Body of pancreas (tissue), 4 donors: ENCODE measurements around the gene SPEF2. TPM values are rescaled to one million over a fixed set of nuclear protein-coding genes. Genes with fewer than 3 reads are reported as not detected.
A peak's percentile ranks its signal among the peaks of the same experiment; 100 is the strongest.

Experiments used
- ATAC-seq: fragments of 150-250 bp; one replicate; pipeline ENCODE4 v1.9.1; 2016
- DNase-seq, 4 donors: peaks; one replicate each; pipeline ENCODE4 v3.0.0-alpha.2; 2019
- H3K27ac ChIP-seq, 4 donors: fragments of 200-600 bp; sonication (generic); 1 replicate in 3 of 4; 2 replicates in 1 of 4; pipeline versions ENCODE4 v1.5.1 to v1.6.1; 2016 to 2019; ENCODE audit warnings: mild to moderate bottlenecking in 1 of 4, mixed read lengths in 1 of 4, moderate library complexity in 1 of 4
- H3K27me3 ChIP-seq, 2 donors: fragments of 200-600 bp; sonication (generic); one replicate each; pipeline ENCODE4 v1.6.0; 2016; ENCODE audit warnings: mild to moderate bottlenecking in 1 of 2
- H3K36me3 ChIP-seq, 2 donors: fragments of 200-600 bp; sonication (generic); replicated peaks in 1 of 2; 2 replicates each; pipeline ENCODE4 v1.5.1; 2016; ENCODE audit warnings: low read depth in 2 of 2; ENCODE audit not compliant: insufficient read depth in 1 of 2
- H3K4me1 ChIP-seq: fragments of 200-600 bp; sonication (generic); one replicate; pipeline ENCODE4 v1.6.0; 2016
- H3K4me3 ChIP-seq, 2 donors: fragments of 200-600 bp; sonication (generic); 1 replicate in 1 of 2; 2 replicates in 1 of 2; pipeline ENCODE4 v1.5.1; 2016 to 2019
- H3K9me3 ChIP-seq, 3 donors: fragments of 200-600 bp; sonication (generic); 1 replicate in 2 of 3; 2 replicates in 1 of 3; pipeline ENCODE4 v1.5.1; 2016
- POLR2A ChIP-seq, 3 donors: fragments of 450-650 bp; IDR thresholded peaks; one replicate each; pipeline ENCODE4 v1.6.1; 2016; ENCODE audit warnings: antibody characterized with exemption in 3 of 3, mild to moderate bottlenecking in 2 of 3
- WGBS, 2 donors: methylation state at CpG; one replicate each; pipeline ENCODE4 v1.1.5; 2017; 5-methylcytosine and 5-hydroxymethylcytosine counted together
- intact Hi-C: fragments of 100-400 bp; cut with DNase I; formaldehyde crosslinking; loops from one replicate; pipeline ENCODE4 v1.15.1; 2023
- total RNA-seq, 2 donors: library from RNA; depleted of rRNA; stranded (reverse); fragments of >200 nt; gene quantifications; one replicate each; pipeline ENCODE4 v1.1.0, GENCODE V29; 2016
- TF ChIP-seq, protein P1 (sequence below), 7 experiments: fragments of 450-650 bp in 4 of 7; fragments of 200-600 bp in 3 of 7; sonication (generic) in 3 of 7; IDR thresholded peaks; one replicate each; pipeline ENCODE4 v1.5.1; 2016 to 2019; ENCODE audit warnings: antibody characterized with exemption in 7 of 7

SPEF2 gene
- total RNA-seq, 2 donors from 2014 or later = 6.3 to 11.4 TPM

- DNase-seq = no peak
- Histone ChIP-seq H3K36me3 (no peaks in the 10 kb centered on the region), H3K4me3 (no peak overlapping the region), H3K27ac (no peak overlapping the region), H3K27me3 (no peaks in the 10 kb centered on the region), H3K9me3 (no peaks in the 10 kb centered on the region), H3K4me1 (no peaks in the 10 kb centered on the region)
- no peak for TF ChIP-seq POLR2A (IDR thresholded peaks at IDR 0.05)
- TF ChIP-seq, protein P1, sequence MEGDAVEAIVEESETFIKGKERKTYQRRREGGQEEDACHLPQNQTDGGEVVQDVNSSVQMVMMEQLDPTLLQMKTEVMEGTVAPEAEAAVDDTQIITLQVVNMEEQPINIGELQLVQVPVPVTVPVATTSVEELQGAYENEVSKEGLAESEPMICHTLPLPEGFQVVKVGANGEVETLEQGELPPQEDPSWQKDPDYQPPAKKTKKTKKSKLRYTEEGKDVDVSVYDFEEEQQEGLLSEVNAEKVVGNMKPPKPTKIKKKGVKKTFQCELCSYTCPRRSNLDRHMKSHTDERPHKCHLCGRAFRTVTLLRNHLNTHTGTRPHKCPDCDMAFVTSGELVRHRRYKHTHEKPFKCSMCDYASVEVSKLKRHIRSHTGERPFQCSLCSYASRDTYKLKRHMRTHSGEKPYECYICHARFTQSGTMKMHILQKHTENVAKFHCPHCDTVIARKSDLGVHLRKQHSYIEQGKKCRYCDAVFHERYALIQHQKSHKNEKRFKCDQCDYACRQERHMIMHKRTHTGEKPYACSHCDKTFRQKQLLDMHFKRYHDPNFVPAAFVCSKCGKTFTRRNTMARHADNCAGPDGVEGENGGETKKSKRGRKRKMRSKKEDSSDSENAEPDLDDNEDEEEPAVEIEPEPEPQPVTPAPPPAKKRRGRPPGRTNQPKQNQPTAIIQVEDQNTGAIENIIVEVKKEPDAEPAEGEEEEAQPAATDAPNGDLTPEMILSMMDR (IDR thresholded peaks at IDR 0.05) = no peak
- intact Hi-C loops = loop anchor here (10.0 kb wide), 1 partner anchor 148 kb away; no protein-coding TSS in a partner anchor
- ATAC-seq = no peak
These were observed 159.1 kb downstream of the SPEF2 start for GRCh38 chr5:35776757-35777156.

DNA sequence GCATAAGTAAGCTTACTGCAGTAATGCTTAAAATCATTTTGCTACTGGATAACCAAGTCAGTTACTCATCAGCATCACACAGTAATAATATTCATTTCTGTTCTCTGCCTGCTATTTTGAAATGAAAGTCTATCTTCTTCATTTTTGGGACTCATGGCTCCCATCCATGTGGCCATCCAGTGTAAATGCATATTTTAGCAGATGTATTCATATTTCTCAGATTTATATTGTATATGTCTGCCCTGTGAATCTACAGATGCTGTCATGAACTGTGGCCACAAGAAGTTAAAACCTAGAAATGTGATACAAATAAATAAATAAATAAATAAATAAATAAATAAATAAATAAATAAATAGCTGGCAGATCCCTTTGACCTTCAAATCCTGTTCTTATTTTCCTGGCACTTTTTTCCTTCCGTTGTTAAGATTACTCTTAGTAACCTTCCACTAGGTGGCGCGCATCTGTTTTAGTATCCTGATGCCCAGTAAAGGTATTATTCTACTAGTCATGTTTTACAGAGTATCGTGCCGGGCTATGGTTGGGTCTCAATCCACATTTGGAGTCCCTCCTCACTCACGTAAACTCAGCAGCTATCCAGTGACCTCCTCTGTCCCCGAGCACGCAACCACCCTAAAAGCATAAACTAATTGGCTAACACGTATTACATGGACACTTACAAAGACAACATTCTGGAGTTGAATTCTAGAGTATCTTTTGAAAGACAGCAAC lies 159.9 kb downstream of the SPEF2 start:
- peak; percentile 56 for ATAC-seq

GRCh38 chr5:35778259-35778769 lies 160.7 kb downstream of the SPEF2 start:
- Histone ChIP-seq H3K4me3 (no peak overlapping the region), H3K4me1 (no peaks in the 10 kb centered on the region), H3K36me3 (no peaks in the 10 kb centered on the region), H3K27ac (no peak overlapping the region), H3K27me3 (no peaks in the 10 kb centered on the region), H3K9me3 (no peaks in the 10 kb centered on the region)
- 76 to 81% methylated on average over 3 of the region's 3 CpGs for WGBS, 2 donors
- TF ChIP-seq, protein P1 (IDR thresholded peaks at IDR 0.05) = no peak
- no peak for TF ChIP-seq POLR2A (IDR thresholded peaks at IDR 0.05)
- ATAC-seq = no peak
- no peak for DNase-seq
- intact Hi-C loops = loop anchor here (10.0 kb wide), 1 partner anchor 146 kb away; no protein-coding TSS in a partner anchor

More for the DNA sequence above, 159.9 kb downstream of the SPEF2 start:
- intact Hi-C loops = loop anchor here (10.0 kb wide), 1 partner anchor 147 kb away; no protein-coding TSS in a partner anchor
- Histone ChIP-seq H3K36me3 (no peaks in the 10 kb centered on the region), H3K4me3 (no peak overlapping the region), H3K27ac (no peak overlapping the region), H3K9me3 (no peaks in the 10 kb centered on the region), H3K27me3 (no peaks in the 10 kb centered on the region), H3K4me1 (no peaks in the 10 kb centered on the region)
- TF ChIP-seq POLR2A (IDR thresholded peaks at IDR 0.05) = no peak
- TF ChIP-seq, protein P1 (IDR thresholded peaks at IDR 0.05) = peak; percentile 34 to 58 (median 52)
- 23 to 29% methylated on average over 9 of the region's 9 CpGs for WGBS, 2 donors
- peak; percentile 69 to 79 (median 74) for DNase-seq

- Histone ChIP-seq H3K9me3 (no peaks in the 10 kb centered on the region), H3K27ac (no peak overlapping the region), H3K4me1 (no peaks in the 10 kb centered on the region), H3K4me3 (no peak overlapping the region), H3K36me3 (no peaks in the 10 kb centered on the region), H3K27me3 (no peaks in the 10 kb centered on the region)
- ATAC-seq (no peak), DNase-seq (no peak)
- intact Hi-C loops = no loop called here
- WGBS, 2 donors = 75 to 76% methylated on average over 6 of the region's 6 CpGs
- no peak for TF ChIP-seq POLR2A (IDR thresholded peaks at IDR 0.05)
- TF ChIP-seq, protein P1 (IDR thresholded peaks at IDR 0.05) = no peak
These were observed 162.6 kb downstream of the SPEF2 start for GRCh38 chr5:35780236-35780635.
